Mesendoderm (in vitro differentiated cells): ENCODE data around the gene PLB1.

Experiments
- DNase-seq: peaks from one replicate; pipeline ENCODE4 v3.0.0; 2013
- H2AK5ac ChIP-seq: 2 replicates; pipeline ENCODE4 v1.6.1; 2013; ENCODE audit warnings: low read length, inconsistent platforms
- H2BK120ac ChIP-seq: 2 replicates; pipeline ENCODE4 v1.6.1; 2013; ENCODE audit warnings: low read depth, mild to moderate bottlenecking, low read length, moderate library complexity, mixed read lengths
- H2BK15ac ChIP-seq: replicated peaks from 2 replicates; pipeline ENCODE4 v1.6.1; 2013; ENCODE audit warnings: low read depth, mild to moderate bottlenecking, moderate library complexity
- H2BK5ac ChIP-seq: 2 replicates; pipeline ENCODE4 v1.6.1; 2013; ENCODE audit warnings: low read length, inconsistent platforms
- H3K18ac ChIP-seq: 2 replicates; pipeline ENCODE4 v1.6.1; 2013; ENCODE audit warnings: mild to moderate bottlenecking, low read length, mixed read lengths
- H3K23ac ChIP-seq: one replicate; pipeline ENCODE4 v1.6.1; 2013; ENCODE audit warnings: low read length
- H3K27ac ChIP-seq: 2 replicates; pipeline ENCODE4 v1.5.1; 2013; ENCODE audit warnings: low read depth, mild to moderate bottlenecking, inconsistent platforms, low read length, moderate library complexity
- H3K27me3 ChIP-seq: 2 replicates; pipeline ENCODE4 v1.6.1; 2013; ENCODE audit warnings: low read length, control low read depth, mild to moderate bottlenecking, inconsistent platforms; ENCODE audit not compliant: insufficient read depth, poor library complexity
- H3K36me3 ChIP-seq: 2 replicates; pipeline ENCODE4 v1.6.1; 2013; ENCODE audit warnings: low read length, inconsistent platforms; ENCODE audit not compliant: control insufficient read depth, insufficient read depth
- H3K4ac ChIP-seq: one replicate; pipeline ENCODE4 v1.6.1; 2013; ENCODE audit warnings: low read depth, mild to moderate bottlenecking, low read length, moderate library complexity
- H3K4me1 ChIP-seq: 2 replicates; pipeline ENCODE4 v1.6.1; 2013; ENCODE audit warnings: low read depth, low read length, inconsistent platforms; ENCODE audit not compliant: control insufficient read depth
- H3K4me2 ChIP-seq: 2 replicates; pipeline ENCODE4 v1.6.1; 2013; ENCODE audit warnings: low read length
- H3K4me3 ChIP-seq: 2 replicates; pipeline ENCODE4 v1.5.1; 2013; ENCODE audit warnings: mild to moderate bottlenecking, low read length
- H3K56ac ChIP-seq: one replicate; pipeline ENCODE4 v1.6.1; 2013; ENCODE audit warnings: low read length
- H3K79me1 ChIP-seq: 2 replicates; pipeline ENCODE4 v1.6.1; 2013; ENCODE audit warnings: low read length, inconsistent platforms
- H3K79me2 ChIP-seq: 2 replicates; pipeline ENCODE4 v1.6.1; 2013; ENCODE audit warnings: mild to moderate bottlenecking, low read length; ENCODE audit not compliant: control insufficient read depth, insufficient read depth
- H3K9ac ChIP-seq: 2 replicates; pipeline ENCODE4 v1.6.1; 2013; ENCODE audit warnings: low read length, inconsistent platforms
- H4K5ac ChIP-seq: one replicate; pipeline ENCODE4 v1.6.1; 2013; ENCODE audit warnings: low read length
- H4K8ac ChIP-seq: one replicate; pipeline ENCODE4 v1.6.1; 2013; ENCODE audit warnings: low read depth, mild to moderate bottlenecking, control low read depth, low read length, moderate library complexity
- WGBS: extraction: QIAGEN DNeasy Blood & Tissue Kit; methylation state at CpG from one replicate; pipeline ENCODE4 v1.1.7; 2013; ENCODE audit warnings: low lambda C conversion rate, missing lambda C conversion rate; ENCODE audit not compliant: insufficient coverage; ENCODE audit errors: extremely low coverage; 5-methylcytosine and 5-hydroxymethylcytosine counted together

Gene PLB1

DNA sequence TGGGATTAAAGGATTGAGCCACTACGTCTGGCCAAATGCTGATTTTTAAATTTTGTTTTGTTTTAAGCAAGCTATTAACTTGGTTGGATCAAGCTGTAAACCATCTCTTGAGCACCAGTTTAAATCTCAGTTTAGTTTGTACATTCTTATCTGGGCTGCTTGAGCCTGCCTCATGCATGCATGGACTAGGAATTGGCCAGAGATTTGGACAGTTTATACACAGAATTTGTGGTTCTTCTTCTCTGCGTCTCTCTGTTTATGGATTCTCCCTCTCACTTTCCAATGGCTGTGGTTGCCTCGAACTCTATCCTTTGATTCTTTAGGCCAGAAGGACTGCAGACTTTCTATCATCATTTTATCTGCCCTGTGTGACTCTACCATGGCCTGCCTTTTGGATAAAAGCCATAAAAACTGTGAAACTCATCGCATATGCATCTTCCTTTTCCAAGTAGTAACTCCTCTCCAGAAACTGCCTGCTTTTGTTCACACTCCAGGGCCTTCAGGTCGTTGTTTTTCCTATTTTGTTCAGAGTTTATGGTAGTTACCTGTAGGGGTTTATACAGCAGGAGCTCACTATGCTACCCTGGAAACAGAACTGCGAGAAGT lies 32.5 kb upstream of the PLB1 start:
- WGBS: no CpG with 5 or more reads among the region's 6 CpGs
- no peak overlapping the region for H3K56ac ChIP-seq
- H2BK15ac ChIP-seq: no peak overlapping the region
- H4K5ac ChIP-seq: no peak overlapping the region
- no peak overlapping the region for H2BK5ac ChIP-seq
- H3K23ac ChIP-seq: no peak overlapping the region
- H2AK5ac ChIP-seq: no peak overlapping the region
- H3K18ac ChIP-seq: no peak overlapping the region
- no peak for DNase-seq
- no peak overlapping the region for H4K8ac ChIP-seq
- H3K4me3 ChIP-seq: no peak overlapping the region
- H3K4ac ChIP-seq: no peak overlapping the region
- H3K4me1 ChIP-seq: no peaks in the 10 kb centered on the region
- no peak overlapping the region for H3K27ac ChIP-seq
- no peak overlapping the region for H3K9ac ChIP-seq
- no peaks in the 10 kb centered on the region for H3K27me3 ChIP-seq
- no peak overlapping the region for H2BK120ac ChIP-seq
- H3K4me2 ChIP-seq: no peak overlapping the region
- no peaks in the 10 kb centered on the region for H3K79me2 ChIP-seq
- H3K36me3 ChIP-seq: no peaks in the 10 kb centered on the region
- no peaks in the 10 kb centered on the region for H3K79me1 ChIP-seq

DNA sequence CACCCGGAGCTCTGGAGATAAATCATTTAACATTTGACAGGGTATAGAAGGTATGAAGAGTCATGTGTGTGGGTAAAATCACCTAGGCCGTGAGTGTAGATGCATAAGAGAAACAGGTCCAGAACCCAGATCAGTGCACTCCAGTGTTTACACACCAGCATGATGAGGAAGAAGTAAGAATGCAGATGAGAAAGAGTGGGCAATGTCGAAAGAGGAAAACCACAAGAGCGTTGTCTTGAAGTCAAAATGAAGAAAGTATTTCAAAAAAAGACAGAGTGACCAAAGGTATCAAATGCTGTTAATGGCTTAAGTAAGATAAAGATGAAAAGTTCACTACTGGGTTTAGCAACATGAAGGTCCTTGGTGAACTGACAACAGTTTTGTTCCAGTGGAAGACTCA lies 32.0 kb upstream of the PLB1 start:
- DNase-seq: no peak
- H3K79me1 ChIP-seq: no peaks in the 10 kb centered on the region
- no peak overlapping the region for H4K5ac ChIP-seq
- H3K27ac ChIP-seq: no peak overlapping the region
- no peaks in the 10 kb centered on the region for H3K36me3 ChIP-seq
- no peak overlapping the region for H3K4ac ChIP-seq
- H3K56ac ChIP-seq: no peak overlapping the region
- no peak overlapping the region for H3K9ac ChIP-seq
- H3K18ac ChIP-seq: no peak overlapping the region
- H2BK15ac ChIP-seq: no peak overlapping the region
- no peak overlapping the region for H2BK120ac ChIP-seq
- H4K8ac ChIP-seq: no peak overlapping the region
- no peak overlapping the region for H3K4me2 ChIP-seq
- H2BK5ac ChIP-seq: no peak overlapping the region
- no CpG with 5 or more reads among the region's 4 CpGs for WGBS
- H3K4me3 ChIP-seq: no peak overlapping the region
- no peaks in the 10 kb centered on the region for H3K79me2 ChIP-seq
- no peaks in the 10 kb centered on the region for H3K4me1 ChIP-seq
- H3K23ac ChIP-seq: no peak overlapping the region
- no peaks in the 10 kb centered on the region for H3K27me3 ChIP-seq
- H2AK5ac ChIP-seq: no peak overlapping the region

DNA sequence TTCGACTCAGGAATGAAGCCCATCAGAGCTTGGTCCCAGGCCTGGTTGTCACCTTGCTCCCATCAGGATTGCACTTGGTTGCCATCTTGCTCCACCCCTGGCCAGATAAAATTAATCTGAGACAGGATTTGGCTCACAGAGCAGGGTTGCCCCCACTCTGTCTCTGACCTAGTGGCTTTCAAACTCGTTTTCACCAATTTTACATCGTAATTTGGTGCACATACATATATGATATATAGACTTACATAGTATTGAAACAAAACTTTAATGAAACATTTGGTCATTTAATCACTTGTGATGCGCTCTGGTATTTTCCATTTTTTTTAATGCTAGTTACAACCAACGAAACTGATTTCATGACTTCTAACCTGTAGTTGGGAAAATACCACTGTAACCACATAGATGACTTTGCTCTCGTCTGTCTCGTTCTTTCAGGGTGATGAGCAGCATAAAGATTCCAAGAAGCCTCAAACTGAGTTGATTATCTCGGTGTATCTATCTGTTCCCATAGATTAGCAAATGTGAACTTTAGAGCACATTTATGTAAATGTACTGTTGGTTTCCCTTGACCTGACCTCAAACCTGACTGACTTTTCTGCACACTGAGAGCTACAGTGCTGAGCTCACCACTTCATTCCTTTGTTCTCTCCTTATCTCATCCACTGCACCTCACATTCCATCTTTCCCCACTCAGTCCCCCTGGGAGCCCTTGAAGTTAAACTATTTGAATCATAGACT lies 30.5 kb upstream of the PLB1 start:
- H3K4me2 ChIP-seq: no peak overlapping the region
- no peak overlapping the region for H2BK120ac ChIP-seq
- no peak overlapping the region for H3K9ac ChIP-seq
- no peak overlapping the region for H3K23ac ChIP-seq
- H3K36me3 ChIP-seq: no peaks in the 10 kb centered on the region
- H3K79me1 ChIP-seq: no peaks in the 10 kb centered on the region
- WGBS: no CpG with 5 or more reads among the region's 8 CpGs
- H3K4me1 ChIP-seq: no peaks in the 10 kb centered on the region
- no peak overlapping the region for H3K4ac ChIP-seq
- no peak overlapping the region for H4K5ac ChIP-seq
- no peak overlapping the region for H3K27ac ChIP-seq
- no peak for DNase-seq
- H2AK5ac ChIP-seq: no peak overlapping the region
- no peak overlapping the region for H3K56ac ChIP-seq
- no peak overlapping the region for H4K8ac ChIP-seq
- no peaks in the 10 kb centered on the region for H3K79me2 ChIP-seq
- no peak overlapping the region for H2BK15ac ChIP-seq
- H2BK5ac ChIP-seq: no peak overlapping the region
- no peaks in the 10 kb centered on the region for H3K27me3 ChIP-seq
- H3K18ac ChIP-seq: no peak overlapping the region
- no peak overlapping the region for H3K4me3 ChIP-seq

DNA sequence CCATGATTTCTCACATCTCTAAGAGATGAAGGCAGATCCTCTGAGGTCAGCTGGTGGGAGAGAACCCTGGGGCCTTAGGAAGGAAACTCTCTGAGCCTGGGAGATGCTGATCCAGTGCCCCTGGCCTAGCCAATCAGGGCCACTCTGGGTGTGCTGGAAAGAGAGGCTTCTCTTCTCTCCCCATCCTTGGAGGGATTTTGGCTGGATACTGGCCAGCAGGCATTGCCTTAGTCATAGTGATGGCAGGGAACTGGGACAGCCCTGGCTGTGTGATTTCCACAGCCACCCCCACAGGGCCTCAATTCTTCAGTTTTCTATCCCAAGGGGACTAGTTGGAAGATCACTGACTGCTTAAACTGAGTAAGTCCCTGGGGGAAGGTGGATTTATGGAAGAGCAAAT lies 26.6 kb upstream of the PLB1 start:
- Histone ChIP-seq H3K4me1 (no peaks in the 10 kb centered on the region), H3K79me1 (no peaks in the 10 kb centered on the region), H4K8ac (no peak overlapping the region), H3K4ac (no peak overlapping the region), H4K5ac (no peak overlapping the region), H3K4me2 (no peak overlapping the region), H2BK5ac (no peak overlapping the region), H3K56ac (no peak overlapping the region), H3K27ac (no peak overlapping the region), H3K9ac (no peak overlapping the region), H2BK120ac (no peak overlapping the region), H3K4me3 (no peak overlapping the region), H3K23ac (no peak overlapping the region), H3K79me2 (no peaks in the 10 kb centered on the region), H3K27me3 (no peaks in the 10 kb centered on the region), H3K18ac (no peak overlapping the region), H2BK15ac (no peak overlapping the region), H3K36me3 (no peaks in the 10 kb centered on the region), H2AK5ac (no peak overlapping the region)
- DNase-seq: no peak

DNA sequence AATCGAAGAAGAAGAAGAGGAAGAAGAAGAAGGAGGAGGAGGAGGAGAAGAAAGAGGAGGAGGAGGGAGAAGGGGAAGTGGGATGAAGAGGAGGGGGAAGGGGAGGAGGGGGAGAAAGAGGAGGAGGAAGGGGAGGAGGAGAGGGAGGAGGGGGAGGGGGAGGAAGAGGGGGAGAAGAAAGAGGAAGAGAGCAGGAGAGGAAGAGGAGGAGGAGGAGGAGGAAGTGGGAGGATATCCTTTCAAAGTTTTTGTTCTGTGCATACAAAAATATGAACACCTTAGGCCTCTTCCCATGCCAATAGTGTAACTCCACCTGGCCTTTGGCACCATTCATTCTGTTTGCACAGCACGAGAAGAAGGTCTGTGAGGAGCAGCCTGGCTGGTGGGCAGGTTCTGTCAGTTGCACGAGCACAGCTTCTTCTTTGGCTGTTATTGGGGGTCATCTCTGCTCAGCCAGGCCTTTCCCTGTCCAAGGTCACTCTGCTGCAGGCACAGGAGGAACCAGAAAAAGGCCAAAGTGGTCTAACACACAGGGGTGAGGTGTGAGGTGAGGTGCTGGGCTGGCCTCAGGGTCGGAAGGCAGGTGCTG lies 25.8 kb upstream of the PLB1 start:
- H2AK5ac ChIP-seq: no peak overlapping the region
- no peak overlapping the region for H3K4me3 ChIP-seq
- no peak overlapping the region for H2BK5ac ChIP-seq
- no peak overlapping the region for H2BK120ac ChIP-seq
- H2BK15ac ChIP-seq: no peak overlapping the region
- H3K4me2 ChIP-seq: no peak overlapping the region
- H3K79me2 ChIP-seq: no peaks in the 10 kb centered on the region
- H3K18ac ChIP-seq: no peak overlapping the region
- no peak for DNase-seq
- no peak overlapping the region for H3K4ac ChIP-seq
- H3K4me1 ChIP-seq: no peaks in the 10 kb centered on the region
- H3K36me3 ChIP-seq: no peaks in the 10 kb centered on the region
- WGBS: no CpG with 5 or more reads among the region's 4 CpGs
- H3K9ac ChIP-seq: no peak overlapping the region
- H3K56ac ChIP-seq: no peak overlapping the region
- no peaks in the 10 kb centered on the region for H3K79me1 ChIP-seq
- H3K27ac ChIP-seq: no peak overlapping the region
- no peak overlapping the region for H4K5ac ChIP-seq
- H3K27me3 ChIP-seq: no peaks in the 10 kb centered on the region
- no peak overlapping the region for H4K8ac ChIP-seq
- no peak overlapping the region for H3K23ac ChIP-seq
